HCT116 (cell line): ENCODE results near the gene PBLD. TPM values are rescaled to one million over a fixed set of nuclear protein-coding genes. Genes with fewer than 3 reads are reported as not detected.

Experiments
- ATAC-seq: fragments of 200-7000 bp; cut with Tn5 transposase; 2 replicates; pipeline ENCODE4 v1.9.1; 2020; ENCODE audit warnings: mild to moderate bottlenecking, moderate library complexity
- BruUV-seq: library from RNA; stranded (reverse); fragments of 400-500 nt; replicated peaks from 2 replicates; lab custom pipeline; 2021; lab: Mats Ljungman, UMichigan
- CTCF ChIA-PET: fragments of 300-600 bp; sonication (Branson Sonifier 250); formaldehyde crosslinking; loops from one replicate; lab custom pipeline; 2021; ENCODE audit warnings: antibody characterized with exemption; lab: Charles Lee
- POLR2A ChIA-PET: fragments of 300-600, 350-600 bp; sonication (Branson Sonifier 250); formaldehyde crosslinking; loops from one replicate; lab custom pipeline; 2021; ENCODE audit warnings: antibody characterized with exemption; lab: Charles Lee
- RAD21 ChIA-PET, 2 experiments: fragments of 300-600 bp; sonication (Branson Sonifier 250); formaldehyde crosslinking; loops; one replicate each; lab custom pipeline; 2023; ENCODE audit warnings: low total read pairs in 2 of 2; ENCODE audit not compliant: uncharacterized antibody in 2 of 2, unreplicated experiment in 2 of 2, low non-redundant PET in 1 of 2; lab: Charles Lee
- DNase-seq: peaks from one replicate; pipeline ENCODE4 v3.0.0-alpha.2; 2010; ENCODE audit warnings: low read depth, low spot score
- H2AFZ ChIP-seq: fragments of 200-600 bp; shearing (Covaris generic), sonication (generic); 2 replicates; pipeline ENCODE4 v1.6.1; 2017; ENCODE audit warnings: low read depth, mixed run types, mixed read lengths, antibody characterized with exemption, low read length; ENCODE audit not compliant: poor library complexity, severe bottlenecking
- H3K27ac ChIP-seq: 2 replicates; pipeline ENCODE4 v1.5.1; 2012; ENCODE audit warnings: low read depth, low read length
- H3K27me3 ChIP-seq: fragments of 200-600 bp; sonication (generic); 2 replicates; pipeline ENCODE4 v1.6.1; 2016; ENCODE audit warnings: mixed run types, low read length, mixed read lengths; ENCODE audit not compliant: insufficient read depth
- H3K36me3 ChIP-seq, 2 experiments: fragments of 200-500 bp in 1 of 2; fragments of 200-600 bp in 1 of 2; sonication (Bioruptor generic) in 1 of 2; sonication (generic) in 1 of 2; 2 replicates each; pipeline versions ENCODE4 v1.5.1 to v1.6.1; 2014 to 2016; ENCODE audit warnings: low read length in 2 of 2, inconsistent platforms in 1 of 2, mixed read lengths in 1 of 2, mixed run types in 1 of 2; ENCODE audit not compliant: insufficient read depth in 2 of 2, control insufficient read depth in 1 of 2
- H3K4me1 ChIP-seq, 2 experiments: fragments of 200-600 bp in 1 of 2; sonication (generic) in 1 of 2; 2 replicates each; pipeline versions ENCODE4 v1.5.1 to v1.6.1; 2012 to 2017; ENCODE audit warnings: low read length in 2 of 2, inconsistent platforms in 1 of 2, mild to moderate bottlenecking in 1 of 2, mixed read lengths in 1 of 2, mixed run types in 1 of 2, moderate library complexity in 1 of 2; ENCODE audit not compliant: insufficient read depth in 2 of 2, control insufficient read depth in 1 of 2
- H3K4me2 ChIP-seq: fragments of 200-600 bp; sonication (generic); 2 replicates; pipeline ENCODE4 v1.6.1; 2017; ENCODE audit warnings: mixed run types, low read length, mixed read lengths
- H3K4me3 ChIP-seq, 2 experiments: fragments of 200-600 bp in 1 of 2; sonication (generic) in 1 of 2; replicated peaks in 1 of 2; 2 replicates each; pipeline ENCODE4 v1.5.1; 2011 to 2016; ENCODE audit warnings: low read length in 2 of 2, control low read depth in 1 of 2, low read depth in 1 of 2, mild to moderate bottlenecking in 1 of 2, mixed read lengths in 1 of 2, mixed run types in 1 of 2
- H3K79me2 ChIP-seq: fragments of 200-600 bp; sonication (generic); 2 replicates; pipeline ENCODE4 v1.6.1; 2017; ENCODE audit warnings: mild to moderate bottlenecking, mixed run types, low read length, moderate library complexity, mixed read lengths; ENCODE audit not compliant: insufficient read depth
- H3K9ac ChIP-seq: fragments of 200-600 bp; sonication (generic); 2 replicates; pipeline ENCODE4 v1.6.1; 2016; ENCODE audit warnings: low read length, mixed read lengths
- H3K9me2 ChIP-seq: fragments of 200-600 bp; sonication (generic), shearing (Covaris generic); 2 replicates; pipeline ENCODE4 v1.6.1; 2017; ENCODE audit warnings: mixed run types, mild to moderate bottlenecking, moderate library complexity; ENCODE audit not compliant: insufficient read depth
- H3K9me3 ChIP-seq, 2 experiments: fragments of 200-500 bp in 1 of 2; fragments of 200-600 bp in 1 of 2; sonication (Bioruptor generic) in 1 of 2; sonication (generic) in 1 of 2; 2 replicates each; pipeline ENCODE4 v1.6.1; 2014 to 2017; ENCODE audit warnings: low read length in 2 of 2, mixed read lengths in 2 of 2, inconsistent platforms in 1 of 2, low read depth in 1 of 2, mild to moderate bottlenecking in 1 of 2, mixed run types in 1 of 2, moderate library complexity in 1 of 2; ENCODE audit not compliant: control insufficient read depth in 1 of 2, insufficient read depth in 1 of 2
- H4K20me1 ChIP-seq: fragments of 200-600 bp; sonication (generic), shearing (Covaris generic); 2 replicates; pipeline ENCODE4 v1.6.1; 2017; ENCODE audit warnings: mixed run types, mild to moderate bottlenecking, moderate library complexity; ENCODE audit not compliant: insufficient read depth
- CBX3 ChIP-seq: IDR thresholded peaks from 2 replicates; pipeline ENCODE4 v1.6.1; 2012; ENCODE audit warnings: low read depth
- CEBPB ChIP-seq: IDR thresholded peaks from 2 replicates; pipeline ENCODE4 v1.6.1; 2012; ENCODE audit warnings: low read depth
- EGR1 ChIP-seq: IDR thresholded peaks from 2 replicates; pipeline ENCODE4 v1.6.1; 2012; ENCODE audit warnings: low read depth
- ELF1 ChIP-seq: IDR thresholded peaks from 2 replicates; pipeline ENCODE4 v1.6.1; 2012; ENCODE audit warnings: low read depth, borderline replicate concordance
- EZH2 ChIP-seq: fragments of 200-600 bp; sonication (generic); IDR thresholded peaks from 2 replicates; pipeline ENCODE4 v1.6.1; 2017; ENCODE audit warnings: antibody characterized with exemption, mixed run types
- EZH2phosphoT487 ChIP-seq: fragments of 200-600 bp; IDR thresholded peaks from 2 replicates; pipeline ENCODE4 v1.6.1; 2018; ENCODE audit warnings: antibody characterized with exemption, borderline replicate concordance
- FOSL1 ChIP-seq: IDR thresholded peaks from 2 replicates; pipeline ENCODE4 v1.6.1; 2012; ENCODE audit warnings: low read depth
- POLR2A ChIP-seq: IDR thresholded peaks from 2 replicates; pipeline ENCODE4 v1.7.0; 2011; ENCODE audit warnings: borderline replicate concordance; ENCODE audit not compliant: insufficient read depth, insufficient read length; ENCODE audit errors: extremely low read depth
- POLR2AphosphoS5 ChIP-seq: IDR thresholded peaks from 2 replicates; pipeline ENCODE4 v1.6.1; 2011; ENCODE audit warnings: mild to moderate bottlenecking, low read depth, low read length, moderate library complexity
- SIN3A ChIP-seq: IDR thresholded peaks from 2 replicates; pipeline ENCODE4 v1.6.1; 2012; ENCODE audit warnings: low read depth
- SP1 ChIP-seq: IDR thresholded peaks from 2 replicates; pipeline ENCODE4 v1.6.1; 2012; ENCODE audit warnings: low read depth
- SRF ChIP-seq: IDR thresholded peaks from 2 replicates; pipeline ENCODE4 v1.6.1; 2012; ENCODE audit warnings: low read depth
- TCF7L2 ChIP-seq: IDR thresholded peaks from 2 replicates; pipeline ENCODE4 v1.7.0; 2011; ENCODE audit warnings: borderline replicate concordance, inconsistent platforms; ENCODE audit not compliant: insufficient read depth, insufficient read length; ENCODE audit errors: extremely low read depth
- ZFX ChIP-seq: fragments of 450-650 bp; IDR thresholded peaks from 2 replicates; pipeline ENCODE4 v1.6.1; 2017
- ZNF274 ChIP-seq: fragments of 200-500 bp; sonication (Bioruptor generic); IDR thresholded peaks from 2 replicates; pipeline ENCODE4 v1.6.1; 2014; ENCODE audit warnings: mild to moderate bottlenecking, low read depth, low read length, inconsistent platforms
- intact Hi-C: fragments of 100-400 bp; cut with micrococcal nuclease; formaldehyde crosslinking; loops from 2 replicates; pipeline ENCODE4 v1.10.0; 2022
- total RNA-seq: library from RNA; stranded (reverse); gene quantifications from one replicate; pipeline ENCODE4 v1.2.1, GENCODE V29; 2021; ENCODE audit not compliant: unreplicated experiment
- TF ChIP-seq, protein P1 (sequence below), 3 experiments: fragments of 200-600 bp in 1 of 3; sonication (generic) in 1 of 3; IDR thresholded peaks in 2 of 3; conservative IDR thresholded peaks in 1 of 3; 2 replicates each; pipeline ENCODE4 v1.5.1; 2012 to 2017; ENCODE audit warnings: low read depth in 2 of 3, low read length in 2 of 3, antibody characterized with exemption in 1 of 3, borderline replicate concordance in 1 of 3, control low read depth in 1 of 3, mild to moderate bottlenecking in 1 of 3, mixed read lengths in 1 of 3, mixed run types in 1 of 3, moderate library complexity in 1 of 3; ENCODE audit not compliant: insufficient read depth in 1 of 3
- TF ChIP-seq, protein P2 (sequence below): IDR thresholded peaks from 2 replicates; pipeline ENCODE4 v1.6.1; 2012
- TF ChIP-seq, protein P3 (sequence below): IDR thresholded peaks from 2 replicates; pipeline ENCODE4 v1.6.1; 2012
- TF ChIP-seq, protein P4 (sequence below): IDR thresholded peaks from 2 replicates; pipeline ENCODE4 v1.6.1; 2011; ENCODE audit warnings: mild to moderate bottlenecking, low read length, moderate library complexity; ENCODE audit not compliant: insufficient replicate concordance; ENCODE audit errors: extremely low read depth
- TF ChIP-seq, protein P5 (sequence below): IDR thresholded peaks from 2 replicates; pipeline ENCODE4 v1.6.1; 2012; ENCODE audit warnings: low read depth

PBLD gene
- total RNA-seq, 1 experiment from 2014 or later = 2.2 TPM

DNA sequence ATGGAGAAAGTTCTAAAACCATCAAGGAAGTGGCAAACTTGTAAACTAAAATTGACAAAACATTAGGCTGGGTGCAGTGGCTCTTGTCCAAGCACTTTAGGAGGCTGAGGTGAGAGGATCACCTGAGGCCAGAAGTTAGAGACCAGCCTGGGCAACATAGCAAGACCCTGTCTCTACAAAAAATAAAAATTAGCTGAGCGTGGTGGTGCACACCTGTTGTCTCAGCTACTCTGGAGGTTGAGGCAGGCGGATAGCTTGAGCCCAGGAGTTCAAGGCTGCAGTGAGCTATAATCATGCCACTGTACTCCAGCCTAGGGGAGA, 30.3 kb downstream of the PBLD start:
- ChIA-PET RAD21 (interaction anchor here (1.3 to 1.6 kb wide), 5 partner anchors 74 to 514 kb away, joined by 3 to 12 read pairs (median 6); no protein-coding TSS in a partner anchor), POLR2A (interaction anchor here (1.0 kb wide), 1 partner anchor 514 kb away, joined by 3 read pairs; no protein-coding TSS in a partner anchor), CTCF (interaction anchor here (0.7 to 4.9 kb wide), 11 partner anchors 71 to 605 kb away, joined by 3 to 69 read pairs (median 5); no protein-coding TSS in a partner anchor)
- DNase-seq (no peak), ATAC-seq (peak; percentile 54)
- Histone ChIP-seq H3K4me1 (no peaks in the 10 kb centered on the region), H3K27me3 (no peaks in the 10 kb centered on the region), H3K9ac (no peak overlapping the region), H3K9me2 (no peaks in the 10 kb centered on the region), H3K27ac (no peak overlapping the region), H3K4me3 (no peak overlapping the region), H3K4me2 (no peak overlapping the region), H4K20me1 (no peaks in the 10 kb centered on the region), H2AFZ (peak overlapping the region; percentile 83), H3K79me2 (no peaks in the 10 kb centered on the region), H3K9me3 (no peaks in the 10 kb centered on the region), H3K36me3 (no peaks in the 10 kb centered on the region)
- TF ChIP-seq, protein P1, sequence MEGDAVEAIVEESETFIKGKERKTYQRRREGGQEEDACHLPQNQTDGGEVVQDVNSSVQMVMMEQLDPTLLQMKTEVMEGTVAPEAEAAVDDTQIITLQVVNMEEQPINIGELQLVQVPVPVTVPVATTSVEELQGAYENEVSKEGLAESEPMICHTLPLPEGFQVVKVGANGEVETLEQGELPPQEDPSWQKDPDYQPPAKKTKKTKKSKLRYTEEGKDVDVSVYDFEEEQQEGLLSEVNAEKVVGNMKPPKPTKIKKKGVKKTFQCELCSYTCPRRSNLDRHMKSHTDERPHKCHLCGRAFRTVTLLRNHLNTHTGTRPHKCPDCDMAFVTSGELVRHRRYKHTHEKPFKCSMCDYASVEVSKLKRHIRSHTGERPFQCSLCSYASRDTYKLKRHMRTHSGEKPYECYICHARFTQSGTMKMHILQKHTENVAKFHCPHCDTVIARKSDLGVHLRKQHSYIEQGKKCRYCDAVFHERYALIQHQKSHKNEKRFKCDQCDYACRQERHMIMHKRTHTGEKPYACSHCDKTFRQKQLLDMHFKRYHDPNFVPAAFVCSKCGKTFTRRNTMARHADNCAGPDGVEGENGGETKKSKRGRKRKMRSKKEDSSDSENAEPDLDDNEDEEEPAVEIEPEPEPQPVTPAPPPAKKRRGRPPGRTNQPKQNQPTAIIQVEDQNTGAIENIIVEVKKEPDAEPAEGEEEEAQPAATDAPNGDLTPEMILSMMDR (IDR thresholded peaks at IDR 0.05 in 2 of 3, conservative IDR thresholded peaks at IDR 0.05 in 1 of 3; ENCODE audit: borderline replicate concordance in 1 of 3, insufficient read depth in 1 of 3, low read depth in 2 of 3, low read length in 2 of 3) = no peak
- no peak for TF ChIP-seq ELF1
- TF ChIP-seq EGR1 = no peak
- no peak for TF ChIP-seq ZFX
- TF ChIP-seq, protein P2, sequence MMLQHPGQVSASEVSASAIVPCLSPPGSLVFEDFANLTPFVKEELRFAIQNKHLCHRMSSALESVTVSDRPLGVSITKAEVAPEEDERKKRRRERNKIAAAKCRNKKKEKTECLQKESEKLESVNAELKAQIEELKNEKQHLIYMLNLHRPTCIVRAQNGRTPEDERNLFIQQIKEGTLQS = no peak
- no peak for TF ChIP-seq CBX3
- TF ChIP-seq, protein P3, sequence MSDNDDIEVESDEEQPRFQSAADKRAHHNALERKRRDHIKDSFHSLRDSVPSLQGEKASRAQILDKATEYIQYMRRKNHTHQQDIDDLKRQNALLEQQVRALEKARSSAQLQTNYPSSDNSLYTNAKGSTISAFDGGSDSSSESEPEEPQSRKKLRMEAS = no peak
- no peak for TF ChIP-seq EZH2
- TF ChIP-seq SIN3A = no peak
- TF ChIP-seq TCF7L2 = no peak
- TF ChIP-seq POLR2A = no peak
- no peak for TF ChIP-seq SRF
- TF ChIP-seq, protein P4, sequence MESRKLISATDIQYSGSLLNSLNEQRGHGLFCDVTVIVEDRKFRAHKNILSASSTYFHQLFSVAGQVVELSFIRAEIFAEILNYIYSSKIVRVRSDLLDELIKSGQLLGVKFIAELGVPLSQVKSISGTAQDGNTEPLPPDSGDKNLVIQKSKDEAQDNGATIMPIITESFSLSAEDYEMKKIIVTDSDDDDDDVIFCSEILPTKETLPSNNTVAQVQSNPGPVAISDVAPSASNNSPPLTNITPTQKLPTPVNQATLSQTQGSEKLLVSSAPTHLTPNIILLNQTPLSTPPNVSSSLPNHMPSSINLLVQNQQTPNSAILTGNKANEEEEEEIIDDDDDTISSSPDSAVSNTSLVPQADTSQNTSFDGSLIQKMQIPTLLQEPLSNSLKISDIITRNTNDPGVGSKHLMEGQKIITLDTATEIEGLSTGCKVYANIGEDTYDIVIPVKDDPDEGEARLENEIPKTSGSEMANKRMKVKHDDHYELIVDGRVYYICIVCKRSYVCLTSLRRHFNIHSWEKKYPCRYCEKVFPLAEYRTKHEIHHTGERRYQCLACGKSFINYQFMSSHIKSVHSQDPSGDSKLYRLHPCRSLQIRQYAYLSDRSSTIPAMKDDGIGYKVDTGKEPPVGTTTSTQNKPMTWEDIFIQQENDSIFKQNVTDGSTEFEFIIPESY = no peak
- TF ChIP-seq POLR2AphosphoS5 = no peak
- no peak for TF ChIP-seq ZNF274
- TF ChIP-seq CEBPB = no peak
- TF ChIP-seq EZH2phosphoT487 = no peak
- TF ChIP-seq, protein P5, sequence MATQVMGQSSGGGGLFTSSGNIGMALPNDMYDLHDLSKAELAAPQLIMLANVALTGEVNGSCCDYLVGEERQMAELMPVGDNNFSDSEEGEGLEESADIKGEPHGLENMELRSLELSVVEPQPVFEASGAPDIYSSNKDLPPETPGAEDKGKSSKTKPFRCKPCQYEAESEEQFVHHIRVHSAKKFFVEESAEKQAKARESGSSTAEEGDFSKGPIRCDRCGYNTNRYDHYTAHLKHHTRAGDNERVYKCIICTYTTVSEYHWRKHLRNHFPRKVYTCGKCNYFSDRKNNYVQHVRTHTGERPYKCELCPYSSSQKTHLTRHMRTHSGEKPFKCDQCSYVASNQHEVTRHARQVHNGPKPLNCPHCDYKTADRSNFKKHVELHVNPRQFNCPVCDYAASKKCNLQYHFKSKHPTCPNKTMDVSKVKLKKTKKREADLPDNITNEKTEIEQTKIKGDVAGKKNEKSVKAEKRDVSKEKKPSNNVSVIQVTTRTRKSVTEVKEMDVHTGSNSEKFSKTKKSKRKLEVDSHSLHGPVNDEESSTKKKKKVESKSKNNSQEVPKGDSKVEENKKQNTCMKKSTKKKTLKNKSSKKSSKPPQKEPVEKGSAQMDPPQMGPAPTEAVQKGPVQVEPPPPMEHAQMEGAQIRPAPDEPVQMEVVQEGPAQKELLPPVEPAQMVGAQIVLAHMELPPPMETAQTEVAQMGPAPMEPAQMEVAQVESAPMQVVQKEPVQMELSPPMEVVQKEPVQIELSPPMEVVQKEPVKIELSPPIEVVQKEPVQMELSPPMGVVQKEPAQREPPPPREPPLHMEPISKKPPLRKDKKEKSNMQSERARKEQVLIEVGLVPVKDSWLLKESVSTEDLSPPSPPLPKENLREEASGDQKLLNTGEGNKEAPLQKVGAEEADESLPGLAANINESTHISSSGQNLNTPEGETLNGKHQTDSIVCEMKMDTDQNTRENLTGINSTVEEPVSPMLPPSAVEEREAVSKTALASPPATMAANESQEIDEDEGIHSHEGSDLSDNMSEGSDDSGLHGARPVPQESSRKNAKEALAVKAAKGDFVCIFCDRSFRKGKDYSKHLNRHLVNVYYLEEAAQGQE = no peak
- TF ChIP-seq SP1 = no peak
- no peak for TF ChIP-seq FOSL1
- BruUV-seq = no TSS peak
- intact Hi-C loops = loop anchor here (1.0 to 5.0 kb wide), 4 partner anchors 90 to 514 kb away; no protein-coding TSS in a partner anchor
